ENCODE results near the gene INTS14.
A peak's percentile ranks its signal among the peaks of the same experiment; 100 is the strongest.
"Not testable (repeated sequence)": the region's sequence is repeated elsewhere in the genome, so short reads cannot be mapped to it uniquely, and the experiment has no call there.

INTS14 gene

GRCh38 chr15:65619626-65620290 lies 8.8 kb upstream of the INTS14 start:
- no peak overlapping the region for H3K4me3 ChIP-seq (ENCODE audit: low read depth, low read length)
- TF ChIP-seq CTCF (IDR thresholded peaks at IDR 0.05; ENCODE audit: borderline replicate concordance, insufficient read depth, low read depth, low read length): no peak

DNA sequence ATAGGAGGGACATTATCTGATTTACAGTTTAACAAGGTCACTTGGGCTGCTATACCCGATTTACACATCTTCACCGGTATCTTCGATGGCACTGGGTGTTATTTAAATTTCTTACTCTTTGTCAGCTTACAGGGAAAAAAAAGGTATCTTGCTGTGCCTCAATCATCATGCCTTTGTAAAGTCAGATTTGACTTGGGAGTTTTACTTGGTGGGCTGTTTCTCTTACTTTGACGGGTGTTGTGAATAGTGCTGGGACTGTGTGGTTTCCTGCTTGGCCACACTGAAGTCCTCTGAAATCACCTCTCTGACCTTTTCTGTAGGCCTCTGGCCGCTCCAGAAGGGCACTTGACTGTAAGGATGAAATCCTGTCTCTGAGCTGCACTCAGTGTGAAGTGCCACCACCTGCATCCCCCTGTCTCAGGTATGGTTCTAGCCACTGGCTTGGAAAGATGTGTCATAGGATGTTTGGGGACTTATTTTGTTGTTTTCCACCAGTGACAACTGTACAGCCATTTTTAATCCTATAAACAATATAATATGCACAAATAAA lies 7.7 kb upstream of the INTS14 start:
- no peak overlapping the region for H3K4me3 ChIP-seq (ENCODE audit: low read depth, low read length)
- TF ChIP-seq CTCF (IDR thresholded peaks at IDR 0.05; ENCODE audit: borderline replicate concordance, insufficient read depth, low read depth, low read length): no peak

DNA sequence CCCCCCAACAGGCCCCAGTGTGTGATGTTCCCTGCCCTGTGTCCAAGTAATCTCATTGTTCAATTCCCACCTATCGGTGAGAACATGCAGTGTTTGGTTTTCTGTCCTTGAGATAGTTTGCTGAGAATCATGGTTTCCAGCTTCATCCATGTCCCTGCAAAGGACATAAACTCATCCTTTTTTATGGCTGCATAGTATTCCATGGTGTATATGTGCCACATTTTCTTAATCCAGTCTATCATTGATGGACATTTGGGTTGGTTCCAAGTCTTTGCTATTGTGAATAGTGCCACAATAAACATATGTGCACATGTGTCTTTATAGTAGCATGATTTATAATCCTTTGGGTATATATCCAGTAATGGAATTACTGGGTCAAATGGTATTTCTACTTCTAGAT lies 5.0 kb upstream of the INTS14 start:
- not testable (repeated sequence) for H3K4me3 ChIP-seq (ENCODE audit: low read depth, low read length)

DNA sequence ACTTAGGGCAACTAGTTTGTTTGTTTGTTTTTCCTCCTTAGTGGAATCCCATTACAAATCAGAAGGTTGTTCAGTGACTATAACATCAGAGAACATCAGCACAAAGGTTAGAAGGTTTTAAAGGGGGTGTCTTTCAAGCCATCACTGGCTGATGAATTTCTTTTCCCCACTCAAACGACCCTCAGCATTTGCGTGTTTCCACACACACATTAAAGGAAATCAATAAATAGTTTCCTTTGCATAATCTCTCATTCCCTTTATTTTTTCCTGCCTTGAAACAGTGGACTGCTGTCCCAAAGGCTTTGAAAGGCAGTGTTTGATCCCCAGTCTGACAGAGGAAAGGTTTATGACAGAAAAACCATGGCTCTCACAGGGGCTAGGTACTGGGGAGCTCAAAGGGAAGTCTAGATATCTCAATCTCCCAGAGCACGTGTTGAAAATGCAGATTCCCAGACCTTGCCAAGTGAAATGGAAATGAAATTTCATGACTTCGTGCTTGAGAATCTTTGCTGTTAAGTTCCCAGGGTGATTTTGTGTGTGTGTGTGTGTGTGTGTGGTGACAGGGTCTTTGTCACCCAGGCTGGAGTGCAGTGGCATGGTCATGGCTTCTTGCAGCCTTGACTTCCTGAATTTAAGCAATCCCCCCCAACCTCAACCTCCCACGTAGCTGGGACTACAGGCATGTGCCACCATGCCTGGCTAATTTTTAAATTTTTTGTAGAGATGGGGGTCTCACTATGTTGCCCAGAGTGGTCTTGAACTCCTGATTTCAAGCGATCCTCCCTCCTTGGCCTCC lies 2.2 kb upstream of the INTS14 start:
- no peak for TF ChIP-seq CTCF (IDR thresholded peaks at IDR 0.05; ENCODE audit: borderline replicate concordance, insufficient read depth, low read depth, low read length)
- H3K4me3 ChIP-seq (ENCODE audit: low read depth, low read length): no peak overlapping the region

DNA sequence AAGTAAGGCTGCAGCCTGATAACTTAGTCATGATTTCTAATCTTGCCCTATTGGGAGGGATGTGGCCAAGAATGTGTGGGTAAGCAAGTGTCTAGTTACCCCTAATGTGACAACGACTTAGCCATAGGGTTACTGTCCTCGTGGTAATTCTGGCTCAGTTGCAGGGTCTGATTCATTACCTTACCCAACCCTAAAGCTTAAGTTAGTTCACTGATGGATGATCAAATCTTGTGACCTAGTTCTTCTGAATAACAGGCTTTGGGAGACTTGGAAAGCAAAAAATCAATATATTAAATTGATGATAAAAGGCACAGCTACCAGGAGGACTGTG lies 1.6 kb upstream of the INTS14 start:
- no peak overlapping the region for H3K4me3 ChIP-seq (ENCODE audit: low read depth, low read length)
- TF ChIP-seq CTCF (IDR thresholded peaks at IDR 0.05; ENCODE audit: borderline replicate concordance, insufficient read depth, low read depth, low read length): no peak

DNA sequence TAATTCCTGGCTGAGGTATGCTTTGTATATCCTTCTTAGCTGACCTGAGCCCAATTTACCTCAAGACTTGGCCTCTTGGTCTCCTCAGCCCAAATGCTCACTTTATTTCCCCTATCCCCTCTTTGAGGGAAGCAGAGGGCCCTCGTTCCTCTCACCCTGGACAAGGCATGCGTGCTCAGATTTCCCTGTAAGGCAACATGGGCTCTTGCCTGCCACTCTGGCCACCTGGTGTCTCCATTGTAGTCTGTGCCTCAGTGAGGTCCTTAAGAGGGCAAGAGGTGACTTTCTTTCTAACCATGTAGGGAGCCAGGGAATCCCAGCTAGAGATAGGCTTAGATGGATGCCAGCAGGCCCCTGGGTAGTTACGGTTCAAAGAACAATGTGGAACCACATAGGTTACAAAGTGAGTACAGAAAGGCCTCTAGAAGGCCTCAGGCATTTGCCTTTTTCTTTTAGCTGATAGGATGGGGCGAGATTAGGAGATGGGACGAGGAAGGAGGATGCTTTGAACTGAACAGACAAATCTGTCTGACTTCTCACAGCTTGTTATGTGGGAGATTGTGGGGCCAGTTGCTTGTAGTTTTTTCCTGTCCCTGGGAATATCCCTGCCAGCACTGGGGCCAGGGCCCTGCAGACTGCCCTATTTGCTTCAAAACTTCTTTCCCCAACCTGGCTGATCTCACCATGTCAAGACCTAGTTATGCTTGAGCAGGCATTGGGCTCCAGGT lies 1.1 kb upstream of the INTS14 start:
- H3K4me3 ChIP-seq (ENCODE audit: low read depth, low read length): peak overlapping the region; percentile 99
- TF ChIP-seq CTCF (IDR thresholded peaks at IDR 0.05; ENCODE audit: borderline replicate concordance, insufficient read depth, low read depth, low read length): no peak

- TF ChIP-seq CTCF (IDR thresholded peaks at IDR 0.05; ENCODE audit: borderline replicate concordance, insufficient read depth, low read depth, low read length): no peak
- no peak overlapping the region for H3K4me3 ChIP-seq (ENCODE audit: low read depth, low read length)
These were observed 7.4 kb downstream of the INTS14 start for GRCh38 chr15:65603559-65603958.
